ENCODE data around the gene GSG1L. TPM values are rescaled to one million over a fixed set of nuclear protein-coding genes. Genes with fewer than 3 reads are reported as not detected.

GSG1L gene
- total and polyA plus RNA-seq, 9 of the 15 experiments (the other 6 are each of a cell fraction or from before 2014, with no cell fraction given): not detected

GRCh38 chr16:27791404-27791719 lies 272.2 kb downstream of the GSG1L start:
- Histone ChIP-seq H3K9ac (ENCODE audit: insufficient read depth in 1 of 2, low read depth in 2 of 2, low read length in 2 of 2) (no peak overlapping the region; a peak in 1 of 4 replicates), H3K79me2 (ENCODE audit: control insufficient read depth, insufficient read depth, low read length) (no peaks in the 10 kb centered on the region), H3K4me1 (replicated peaks in 1 of 2; ENCODE audit: control insufficient read depth in 2 of 2, insufficient read depth in 2 of 2, low read length in 2 of 2) (no peaks in the 10 kb centered on the region; a peak in 1 of 5 replicates), H3K9me3 (replicated peaks; ENCODE audit: control insufficient read depth, insufficient read depth, low read depth, low read length) (no peaks in the 10 kb centered on the region), H3K27me3 (ENCODE audit: control insufficient read depth in 2 of 2, insufficient read depth in 2 of 2, low read length in 2 of 2) (peaks cover 0 to 8% of the 10 kb centered on the region in 2 experiments; a peak in 3 of 5 replicates), H3K27ac (ENCODE audit: extremely low read depth, low read depth, low read length) (no peak overlapping the region), H3K4me3 (no peak overlapping the region), H4K20me1 (replicated peaks; ENCODE audit: control insufficient read depth, insufficient read depth, low read length) (peaks cover 6% of the 10 kb centered on the region; the same call in 1 of the 2 replicates), H3K36me3 (ENCODE audit: control insufficient read depth, insufficient read depth, low read length) (no peaks in the 10 kb centered on the region), H2AFZ (ENCODE audit: low read depth, low read length) (no peak overlapping the region), H3K9me1 (ENCODE audit: control insufficient read depth, insufficient read depth, low read length) (no peaks in the 10 kb centered on the region), H3K4me2 (ENCODE audit: insufficient read depth, low read length) (no peak overlapping the region)
- FAIRE-seq: no peak
- intact Hi-C loops (cut with micrococcal nuclease) (no loop called here), in situ Hi-C loops (cut with MboI) (no loop called here)
- DNase-seq (ENCODE audit: extremely low read depth in 1 of 4, low spot score in 3 of 4): no peak
- no TSS peak for BruUV-seq (replicated peaks)
- TF ChIP-seq ZNF609 (CRISPR knock-in tag; IDR thresholded peaks at IDR 0.05; ENCODE audit: borderline replicate concordance) (no peak), ARHGAP35 (IDR thresholded peaks at IDR 0.05; ENCODE audit: partially characterized antibody) (no peak), MECOM (CRISPR knock-in tag; IDR thresholded peaks at IDR 0.05) (no peak), CBFA2T2 (conservative IDR thresholded peaks at IDR 0.05) (no peak), KDM5B (IDR thresholded peaks at IDR 0.05; ENCODE audit: insufficient replicate concordance, low read depth, low read length) (no peak)
- TF ChIP-seq, protein P1, sequence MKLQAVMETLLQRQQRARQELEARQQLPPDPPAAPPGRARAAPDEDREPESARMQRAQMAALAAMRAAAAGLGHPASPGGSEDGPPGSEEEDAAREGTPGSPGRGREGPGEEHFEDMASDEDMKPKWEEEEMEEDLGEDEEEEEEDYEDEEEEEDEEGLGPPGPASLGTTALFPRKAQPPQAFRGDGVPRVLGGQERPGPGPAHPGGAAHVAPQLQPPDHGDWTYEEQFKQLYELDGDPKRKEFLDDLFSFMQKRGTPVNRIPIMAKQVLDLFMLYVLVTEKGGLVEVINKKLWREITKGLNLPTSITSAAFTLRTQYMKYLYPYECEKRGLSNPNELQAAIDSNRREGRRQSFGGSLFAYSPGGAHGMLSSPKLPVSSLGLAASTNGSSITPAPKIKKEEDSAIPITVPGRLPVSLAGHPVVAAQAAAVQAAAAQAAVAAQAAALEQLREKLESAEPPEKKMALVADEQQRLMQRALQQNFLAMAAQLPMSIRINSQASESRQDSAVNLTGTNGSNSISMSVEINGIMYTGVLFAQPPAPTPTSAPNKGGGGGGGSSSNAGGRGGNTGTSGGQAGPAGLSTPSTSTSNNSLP (IDR thresholded peaks at IDR 0.05; ENCODE audit: borderline replicate concordance, low read depth, low read length): no peak
- 0% methylated on average over 5 of the region's 6 CpGs for WGBS (ENCODE audit: insufficient coverage, low coverage, missing lambda C conversion rate)
- ChIA-PET POLR2A (interaction anchor here (0.6 kb wide), 1 partner anchor 91 kb away, joined by 3 read pairs; no protein-coding TSS in a partner anchor), CTCF (ENCODE audit: low intra/inter-chr PET ratio) (no interaction called here)
- no peak for ATAC-seq

Data from K562 (cell line).